T1000 (cell line): ENCODE measurements around the gene HRH1.
"Not testable (repeated sequence)": the region's sequence is repeated elsewhere in the genome, so short reads cannot be mapped to it uniquely, and the experiment has no call there.

ENCODE experiments used
- DNase-seq: peaks from one replicate; lab custom pipeline; 2025; ENCODE audit warnings: mixed read lengths; lab: John Stamatoyannopoulos, UW

The HRH1 gene

GRCh38 chr3:11140713-11141104 lies 13.6 kb upstream of the HRH1 start:
- DNase-seq, result no peak

- DNase-seq, result no peak
Measured at GRCh38 chr3:11143476-11143875, 10.8 kb upstream of the HRH1 start.

- DNase-seq, result no peak
Measured at GRCh38 chr3:11144996-11145395, 9.3 kb upstream of the HRH1 start.

- no peak for DNase-seq
Measured at GRCh38 chr3:11145888-11146287, 8.4 kb upstream of the HRH1 start.

- DNase-seq, result no peak
Measured at GRCh38 chr3:11146773-11147660, 7.3 kb upstream of the HRH1 start.

- no peak for DNase-seq
Measured at GRCh38 chr3:11150256-11150655, 4.0 kb upstream of the HRH1 start.

- DNase-seq, result no peak
Measured at GRCh38 chr3:11152301-11152700, 2.0 kb upstream of the HRH1 start.

- DNase-seq, result no peak
Measured at GRCh38 chr3:11154953-11155325, 646 bp downstream of the HRH1 start.

GRCh38 chr3:11155341-11156025 lies 1.2 kb downstream of the HRH1 start:
- DNase-seq, result peak; percentile 58

- no peak for DNase-seq
Measured at GRCh38 chr3:11156026-11156410, 1.7 kb downstream of the HRH1 start.

- no peak for DNase-seq
Measured at GRCh38 chr3:11157421-11157820, 3.1 kb downstream of the HRH1 start.

- no peak for DNase-seq
Measured at GRCh38 chr3:11159421-11159904, 5.2 kb downstream of the HRH1 start.

- DNase-seq, result no peak
Measured at GRCh38 chr3:11161666-11162065, 7.4 kb downstream of the HRH1 start.

GRCh38 chr3:11162401-11163345 lies 8.4 kb downstream of the HRH1 start:
- DNase-seq, result no peak

GRCh38 chr3:11164607-11165006 lies 10.3 kb downstream of the HRH1 start:
- DNase-seq, result no peak

GRCh38 chr3:11165476-11165875 lies 11.2 kb downstream of the HRH1 start:
- no peak for DNase-seq

GRCh38 chr3:11166807-11167400 lies 12.6 kb downstream of the HRH1 start:
- not testable (repeated sequence) for DNase-seq

- no peak for DNase-seq
Measured at GRCh38 chr3:11167590-11167989, 13.3 kb downstream of the HRH1 start.

GRCh38 chr3:11168406-11168805 lies 14.1 kb downstream of the HRH1 start:
- DNase-seq, result no peak

- DNase-seq, result no peak
Measured at GRCh38 chr3:11168881-11169805, 14.8 kb downstream of the HRH1 start.
